GM19099 (cell line): Measurements from ENCODE around the gene RPTOR.

ENCODE experiments used
- POLR2A ChIP-seq: IDR thresholded peaks from 3 replicates; pipeline ENCODE4 v1.6.1; 2011; ENCODE audit warnings: low read depth; ENCODE audit not compliant: insufficient read length; ENCODE audit errors: extremely low read depth

The RPTOR gene

DNA sequence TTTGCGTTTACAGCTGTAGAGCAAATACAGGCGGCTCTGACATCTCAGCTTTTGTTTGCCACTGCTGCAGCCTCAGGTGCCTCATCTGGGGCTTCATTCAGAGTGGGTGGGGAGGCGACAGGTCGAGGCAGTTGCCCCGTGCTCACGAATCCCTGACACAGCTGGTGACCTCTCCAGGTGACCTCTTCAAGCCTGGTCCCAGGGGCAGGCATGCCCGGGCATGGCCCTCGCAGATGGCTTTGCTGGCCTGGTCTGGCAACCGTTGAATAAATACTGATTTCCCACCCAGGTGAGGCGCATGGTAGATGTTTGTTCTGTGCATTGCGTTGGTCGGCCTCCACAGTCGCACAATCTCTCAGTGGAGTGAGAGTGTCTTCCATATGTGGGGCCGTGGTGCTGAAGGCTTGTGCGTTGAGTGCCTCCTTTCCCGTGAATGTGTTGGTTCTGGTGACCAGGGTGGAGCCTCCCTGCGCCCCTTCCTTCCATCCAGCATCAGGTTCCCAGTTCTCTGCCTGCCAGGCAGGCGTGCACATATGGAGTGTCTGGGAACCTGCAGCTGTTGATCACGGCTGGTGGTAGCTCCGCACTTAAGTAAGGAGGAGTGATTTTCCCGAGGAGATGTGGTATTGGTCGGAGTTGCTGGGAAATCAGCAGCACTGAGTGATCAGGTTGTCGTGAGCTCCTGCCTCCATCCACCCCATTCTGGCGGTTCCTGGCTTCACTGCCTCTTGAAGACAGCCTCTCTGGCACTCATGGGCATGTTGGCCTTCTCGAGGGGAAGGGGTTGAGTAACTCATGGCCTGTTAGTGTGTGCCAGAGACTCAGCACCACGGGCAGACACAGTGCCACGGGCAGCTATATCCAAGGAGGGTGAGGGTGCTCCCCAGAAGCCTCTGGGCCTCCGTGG is 149.7 kb downstream of the RPTOR start:
- TF ChIP-seq POLR2A: no peak

DNA sequence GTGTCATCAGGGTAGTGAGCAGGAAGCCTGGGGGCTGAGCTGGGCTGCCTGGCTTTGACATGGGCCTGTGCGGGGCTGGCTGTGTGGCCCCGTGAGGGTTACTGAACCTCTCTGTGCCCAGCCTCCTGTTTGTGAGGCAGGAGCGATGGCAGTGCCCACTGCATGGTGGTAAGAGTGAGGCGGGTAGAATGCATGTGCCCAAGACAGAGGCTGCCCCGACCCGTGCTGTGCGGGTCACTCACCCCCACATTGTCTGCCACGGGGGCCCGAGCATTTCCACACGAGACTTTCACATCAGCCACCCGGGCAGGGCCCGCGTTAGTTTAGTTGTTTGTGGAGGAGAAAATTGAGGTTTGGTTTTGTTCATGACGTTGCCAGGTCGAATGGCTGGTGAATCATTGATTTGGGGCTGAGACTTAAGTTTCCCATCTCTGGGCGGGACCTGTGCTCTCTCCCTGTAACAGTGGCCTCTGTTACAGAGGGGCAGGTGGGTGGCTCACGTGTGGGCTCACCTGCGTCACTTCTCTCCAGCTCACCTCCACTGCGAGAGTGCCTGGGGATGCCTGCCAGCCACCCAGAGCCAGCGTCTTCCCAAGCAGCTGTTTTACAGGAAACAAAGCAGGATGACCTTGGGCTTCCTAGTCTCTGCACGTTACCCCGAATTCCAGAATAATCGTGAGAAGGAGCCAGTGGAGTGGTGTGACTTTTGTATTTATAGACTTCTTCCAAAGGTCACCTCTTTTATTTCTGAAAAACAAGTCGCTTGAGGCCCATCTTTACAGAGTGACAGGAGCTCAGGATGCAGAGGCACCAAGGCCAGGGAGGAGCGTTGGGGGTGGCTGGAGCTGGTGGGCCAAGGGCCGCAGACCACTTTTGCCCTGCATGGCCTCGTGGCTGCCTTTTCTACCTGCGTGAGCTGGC is 150.6 kb downstream of the RPTOR start:
- TF ChIP-seq POLR2A: no peak

DNA sequence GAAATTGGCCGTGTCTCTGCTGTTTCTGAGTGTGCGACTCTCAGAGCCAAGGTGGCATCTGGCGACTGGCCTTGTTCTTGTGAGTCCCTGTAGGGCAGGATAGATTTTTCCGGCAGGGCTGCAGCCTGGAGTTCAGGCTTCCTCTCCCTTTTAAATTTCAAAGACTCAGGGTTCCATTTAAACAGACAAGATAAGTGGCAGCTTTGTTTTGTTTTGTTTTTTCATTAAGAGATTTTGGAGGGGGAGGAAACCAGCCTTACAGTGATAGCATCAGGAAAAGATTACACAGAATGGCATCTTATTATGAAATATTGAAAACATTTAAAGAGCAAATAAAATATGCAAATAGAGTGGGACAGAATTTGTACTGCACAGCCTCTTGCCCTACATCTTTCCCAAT is 151.3 kb downstream of the RPTOR start:
- no peak for TF ChIP-seq POLR2A

DNA sequence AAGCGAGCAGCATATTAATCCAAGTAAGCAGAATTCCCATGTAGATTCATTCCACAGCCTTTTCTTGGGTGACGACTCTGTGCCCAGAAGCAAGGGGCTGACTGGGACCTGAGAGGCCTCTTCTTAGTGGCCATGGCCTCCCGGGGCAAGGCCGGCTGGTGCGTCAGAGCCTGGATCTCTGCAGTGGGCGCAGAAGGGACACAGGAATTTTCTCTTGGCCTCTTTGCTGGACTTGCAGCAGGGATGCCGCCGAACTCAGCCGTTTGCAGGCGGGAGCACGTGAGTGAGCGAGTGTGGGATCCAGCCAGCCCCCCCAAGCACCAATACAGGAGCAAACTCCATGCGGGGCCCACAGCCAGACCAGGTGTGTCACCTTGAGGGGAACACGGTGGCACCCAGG is 151.8 kb downstream of the RPTOR start:
- no peak for TF ChIP-seq POLR2A

DNA sequence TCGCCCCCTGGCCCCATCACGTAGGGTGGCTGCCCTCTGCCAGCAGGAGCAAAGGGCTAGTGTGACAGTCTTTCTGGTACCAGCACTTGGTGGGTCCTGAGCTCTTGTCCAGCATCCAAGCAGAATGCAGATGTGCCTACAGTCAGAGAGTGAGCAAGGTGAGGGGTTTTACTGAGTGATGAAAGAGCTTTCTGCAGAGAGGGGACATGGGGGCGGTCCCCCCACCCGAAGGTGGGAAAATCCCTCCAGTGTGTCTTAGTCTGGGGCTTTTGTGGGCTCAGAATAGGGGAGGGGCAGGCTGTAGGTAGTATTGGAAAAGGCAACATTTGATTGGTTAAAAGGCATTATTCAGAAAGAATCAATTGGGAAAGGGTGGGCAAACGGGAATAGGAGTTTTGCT is 152.3 kb downstream of the RPTOR start:
- TF ChIP-seq POLR2A: no peak

DNA sequence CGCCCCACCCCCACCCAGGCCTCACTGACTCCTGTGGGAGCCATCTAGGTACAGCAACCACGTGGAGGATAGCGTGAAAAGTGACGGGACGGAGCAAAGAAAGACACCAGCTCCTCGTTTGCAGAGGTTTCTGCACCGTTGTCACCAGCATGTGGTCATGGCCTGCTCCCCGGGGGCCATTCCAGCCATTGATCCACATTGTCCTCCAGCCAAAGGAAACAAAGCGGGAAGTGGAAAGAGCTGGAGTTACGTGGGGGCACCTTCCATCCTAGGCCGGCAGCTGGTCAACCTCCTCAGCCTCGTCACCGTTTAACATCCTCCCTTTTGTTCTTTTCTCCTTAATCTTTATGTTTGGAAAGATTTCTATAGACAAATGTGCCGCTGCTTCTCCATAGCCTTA is 153.7 kb downstream of the RPTOR start:
- TF ChIP-seq POLR2A: no peak

DNA sequence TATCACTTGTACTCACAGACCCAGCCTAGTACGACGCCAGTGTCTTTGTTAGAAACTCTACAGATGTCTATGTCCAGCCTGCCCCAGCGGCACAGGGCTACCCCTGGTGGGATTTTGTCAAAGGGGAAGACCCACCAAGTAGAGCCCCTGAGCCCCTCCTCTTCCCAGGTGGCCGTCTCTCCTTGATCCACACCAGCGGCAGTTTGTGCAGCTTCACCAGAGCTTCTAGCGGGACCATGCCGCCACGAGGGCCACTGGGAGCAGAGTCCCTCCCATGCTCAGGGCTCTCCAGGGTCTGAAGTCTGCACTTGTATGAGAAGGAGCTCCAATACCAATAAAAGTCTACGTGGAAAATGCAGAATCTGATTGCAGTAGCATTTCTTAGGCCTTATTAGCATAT is 157.1 kb downstream of the RPTOR start:
- TF ChIP-seq POLR2A: no peak

DNA sequence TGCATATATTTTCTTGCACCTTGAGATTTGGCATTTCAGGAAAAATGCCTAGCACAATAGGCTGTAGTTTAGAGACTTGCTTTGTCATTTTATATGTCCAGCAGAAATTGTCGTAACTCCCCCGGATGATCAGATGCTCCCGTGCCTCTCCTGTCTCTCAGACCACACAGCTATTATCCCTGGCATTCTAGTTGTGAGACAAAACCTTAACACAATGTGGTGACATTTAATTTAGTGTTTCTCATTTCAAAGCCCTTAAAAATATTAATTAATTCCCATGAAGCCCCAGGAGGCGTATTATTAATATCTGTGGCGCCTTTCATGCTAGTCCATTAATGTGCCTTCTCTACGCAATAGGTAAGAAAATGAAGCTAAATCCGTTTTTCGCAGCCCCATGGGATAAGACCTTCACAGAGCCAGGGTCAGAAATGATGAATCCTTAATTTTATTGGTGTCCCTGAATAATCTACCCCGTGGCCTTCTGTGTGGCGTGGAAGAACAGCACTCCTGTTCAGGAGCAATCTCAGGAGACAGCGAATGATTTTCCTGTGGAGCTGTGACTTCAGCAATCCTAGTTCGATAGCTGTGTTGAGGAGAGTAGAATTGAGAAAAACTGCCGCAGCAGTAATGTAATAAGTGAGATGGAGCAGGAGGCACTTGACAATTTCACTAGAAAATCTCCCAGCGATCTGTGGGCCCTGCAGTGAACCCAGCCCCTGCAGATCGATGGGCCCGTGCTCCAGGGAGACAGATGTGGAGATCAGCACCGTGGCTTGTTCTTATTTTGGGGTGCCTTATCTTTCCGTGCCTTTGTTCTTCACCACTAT is 157.9 kb downstream of the RPTOR start:
- no peak for TF ChIP-seq POLR2A

DNA sequence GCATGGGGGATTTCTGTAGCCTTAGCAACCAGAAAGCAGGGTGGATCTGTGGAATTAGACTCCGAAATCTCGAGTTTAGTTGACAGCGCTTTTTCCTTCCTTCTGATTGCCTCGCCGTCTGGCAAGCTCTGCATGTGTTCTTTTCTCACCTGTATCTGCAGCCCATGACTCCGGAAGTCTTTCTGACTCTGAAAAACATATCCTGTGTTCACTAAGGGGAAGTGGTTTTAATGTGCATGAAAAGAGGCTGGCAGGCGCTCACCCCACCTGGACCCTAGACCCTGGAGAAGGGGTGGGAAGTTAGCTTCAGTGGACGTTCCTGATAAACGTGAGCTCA is 158.5 kb downstream of the RPTOR start:
- TF ChIP-seq POLR2A: no peak

DNA sequence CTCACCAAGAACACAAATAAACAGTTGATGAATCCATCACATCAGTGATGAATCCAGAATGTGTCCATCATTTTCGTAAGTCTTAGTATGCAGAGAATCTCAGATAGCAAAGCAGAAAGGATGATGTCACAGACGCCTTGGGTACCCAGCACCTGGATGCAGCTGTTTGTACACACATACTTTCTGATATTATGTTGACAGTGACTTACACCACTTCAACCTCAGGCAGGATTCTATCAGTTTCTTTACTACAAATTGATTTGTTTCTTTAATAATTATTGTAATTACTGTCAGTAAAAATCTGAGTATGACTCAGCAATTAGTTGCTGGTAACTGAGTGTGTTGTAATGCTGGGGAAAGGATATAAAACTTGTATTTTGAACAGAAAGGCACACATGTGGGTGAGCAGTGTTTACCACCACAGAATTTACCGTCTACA is 159.8 kb downstream of the RPTOR start:
- TF ChIP-seq POLR2A: no peak

DNA sequence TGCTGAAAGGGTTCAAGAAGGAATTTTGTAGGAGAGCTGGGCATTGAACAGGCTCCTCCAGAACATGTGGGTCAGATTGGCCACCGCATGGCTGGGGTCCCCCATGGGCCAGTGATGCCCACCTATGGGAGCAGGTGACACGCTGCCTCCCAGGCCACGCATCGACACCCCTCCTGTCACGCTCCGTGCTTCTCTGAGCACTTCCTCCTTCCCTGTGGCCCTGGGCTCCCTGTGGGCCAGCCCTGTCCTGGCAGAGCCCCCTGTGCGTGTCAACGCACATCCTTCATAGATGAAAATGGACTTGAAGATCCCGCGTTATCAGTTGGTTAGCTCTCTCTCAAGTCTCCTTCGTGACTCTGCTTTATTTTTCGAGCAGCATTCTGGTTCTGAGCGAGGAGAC is 160.3 kb downstream of the RPTOR start:
- TF ChIP-seq POLR2A: no peak

DNA sequence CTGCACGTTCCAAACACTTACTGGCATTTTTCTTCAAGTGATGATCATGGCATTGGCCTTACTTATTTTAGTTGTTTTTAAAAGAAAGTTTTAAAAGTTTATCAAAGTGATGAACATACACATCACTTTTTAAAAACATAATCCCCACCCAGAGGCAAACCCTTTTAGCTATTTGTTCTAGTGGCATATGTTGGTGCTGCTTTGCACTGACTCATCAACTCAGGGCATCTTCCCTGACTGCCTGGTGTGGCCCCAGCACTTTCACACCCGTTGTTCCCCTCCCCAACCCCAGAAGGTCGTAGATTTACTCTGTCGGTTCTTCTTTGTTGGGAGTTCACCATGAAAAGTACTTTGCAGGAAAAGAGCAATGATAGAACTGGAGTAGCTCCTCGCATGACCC is 161.3 kb downstream of the RPTOR start:
- no peak for TF ChIP-seq POLR2A

DNA sequence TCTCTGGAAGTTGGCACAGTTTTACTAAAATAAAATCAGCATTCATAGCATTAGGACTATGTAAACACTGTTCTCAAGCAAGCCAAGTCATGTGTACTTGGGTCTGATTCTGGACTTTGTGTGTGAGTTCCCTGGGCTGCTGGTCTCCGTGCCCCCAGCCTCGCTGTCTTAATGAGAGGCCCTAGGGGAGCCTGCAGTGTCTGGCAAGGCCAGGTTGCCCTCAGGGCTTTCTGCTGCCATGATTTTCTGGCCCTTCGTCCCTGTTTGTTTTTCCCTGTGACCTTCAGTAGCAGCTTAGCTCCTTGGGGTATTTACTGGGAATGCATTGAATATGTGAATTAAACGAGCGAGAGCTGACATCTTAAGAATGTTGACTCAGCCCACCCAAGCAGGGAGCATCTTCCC is 161.8 kb downstream of the RPTOR start:
- no peak for TF ChIP-seq POLR2A

DNA sequence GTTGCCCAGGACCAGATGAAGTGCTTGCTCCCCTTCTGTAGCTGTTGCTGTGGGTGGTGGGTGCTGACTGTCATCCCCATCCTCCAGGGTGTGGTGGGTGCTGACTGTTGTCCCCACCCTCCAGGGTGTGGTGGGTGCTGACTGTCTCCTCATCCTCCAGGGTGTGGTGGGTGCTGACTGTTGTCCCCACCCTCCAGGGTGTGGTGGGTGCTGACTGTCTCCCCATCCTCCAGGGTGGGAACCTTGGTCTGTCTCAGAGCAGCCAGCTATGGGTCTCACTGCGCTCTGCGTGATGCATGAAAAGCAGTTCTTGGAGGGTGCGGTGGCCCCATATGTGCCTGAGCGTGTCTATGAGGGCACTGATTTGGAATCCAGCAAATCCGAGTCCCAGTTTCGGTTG is 163.8 kb downstream of the RPTOR start:
- no peak for TF ChIP-seq POLR2A

DNA sequence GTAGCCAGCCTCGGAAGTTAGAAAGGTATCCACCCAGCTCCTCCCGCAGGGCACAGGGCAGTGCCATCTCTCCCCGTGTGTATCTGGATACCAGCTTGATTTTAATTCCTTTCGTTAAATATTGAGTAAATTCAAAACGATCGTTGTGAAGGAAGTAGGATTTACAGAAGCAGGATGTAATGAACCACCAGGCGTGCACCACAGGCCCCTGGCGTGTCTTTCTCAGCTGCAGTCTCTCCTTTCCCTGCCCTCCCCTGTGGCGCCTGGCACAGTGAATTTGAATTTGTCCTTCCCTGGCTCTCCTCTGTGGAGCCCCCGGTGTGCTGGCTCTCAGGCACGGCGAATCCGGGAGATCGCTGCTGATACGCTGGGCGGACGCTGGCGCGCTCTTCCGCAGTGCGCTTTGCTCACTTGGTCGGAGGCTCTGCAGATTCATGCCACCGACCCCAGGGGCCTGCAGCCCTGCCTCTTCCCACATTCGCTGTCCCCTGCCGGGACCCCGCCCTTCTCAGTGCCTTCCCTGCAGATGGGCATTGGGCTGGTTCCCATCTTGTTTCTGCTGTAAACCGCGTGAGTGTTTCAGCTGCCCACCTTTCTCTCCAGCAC is 164.6 kb downstream of the RPTOR start:
- TF ChIP-seq POLR2A: no peak
